OCI-LY7 (cell line): ENCODE data around the gene GALNT17. TPM values are rescaled to one million over a fixed set of nuclear protein-coding genes. Genes with fewer than 3 reads are reported as not detected.

Source experiments
- BruUV-seq: library from RNA; stranded (reverse); fragments of 400-500 nt; replicated peaks from 2 replicates; lab custom pipeline; 2021; lab: Mats Ljungman, UMichigan
- CTCF ChIA-PET: fragments of 300-600 bp; sonication (Branson Sonifier 250); formaldehyde crosslinking; loops from one replicate; lab custom pipeline; 2022; ENCODE audit warnings: antibody characterized with exemption; ENCODE audit not compliant: unreplicated experiment; lab: Charles Lee
- POLR2A ChIA-PET: fragments of 300-600 bp; sonication (Branson Sonifier 250); formaldehyde crosslinking; loops from one replicate; lab custom pipeline; 2022; ENCODE audit warnings: antibody characterized with exemption; lab: Charles Lee
- DNase-seq: peaks from one replicate; pipeline ENCODE4 v3.0.0-alpha.2; 2015; ENCODE audit warnings: low spot score
- H2AFZ ChIP-seq: fragments of 200-600 bp; sonication (generic), shearing (Covaris generic); 2 replicates; pipeline ENCODE4 v1.6.1; 2014; ENCODE audit warnings: mild to moderate bottlenecking, antibody characterized with exemption, low read length, moderate library complexity
- H3K27ac ChIP-seq: fragments of 200-600 bp; sonication (generic); 2 replicates; pipeline ENCODE4 v1.5.1; 2014; ENCODE audit warnings: mixed run types, low read depth, mild to moderate bottlenecking, moderate library complexity, low read length, inconsistent platforms; ENCODE audit not compliant: poor library complexity, severe bottlenecking
- H3K36me3 ChIP-seq: fragments of 200-600 bp; sonication (generic); 2 replicates; pipeline ENCODE4 v1.6.1; 2014; ENCODE audit warnings: mild to moderate bottlenecking, antibody characterized with exemption, low read length, moderate library complexity, mixed read lengths; ENCODE audit not compliant: insufficient read depth
- H3K4me1 ChIP-seq: fragments of 200-600 bp; sonication (generic); 2 replicates; pipeline ENCODE4 v1.5.1; 2014; ENCODE audit warnings: mild to moderate bottlenecking, low read length; ENCODE audit not compliant: insufficient read depth, poor library complexity, severe bottlenecking
- H3K4me2 ChIP-seq: fragments of 200-600 bp; sonication (generic); 2 replicates; pipeline ENCODE4 v1.6.1; 2014; ENCODE audit warnings: mild to moderate bottlenecking, low read length
- H3K4me3 ChIP-seq: fragments of 200-600 bp; sonication (generic); 2 replicates; pipeline ENCODE4 v1.5.1; 2014; ENCODE audit warnings: mild to moderate bottlenecking, low read depth, low read length; ENCODE audit not compliant: poor library complexity, severe bottlenecking
- H3K79me2 ChIP-seq: fragments of 200-600 bp; sonication (generic); 2 replicates; pipeline ENCODE4 v1.6.1; 2016; ENCODE audit warnings: low read depth, mild to moderate bottlenecking, low read length, moderate library complexity, mixed read lengths; ENCODE audit not compliant: insufficient read depth
- H3K9me2 ChIP-seq: fragments of 200-600 bp; sonication (generic); 2 replicates; pipeline ENCODE4 v1.6.1; 2016; ENCODE audit warnings: mild to moderate bottlenecking, low read length, mixed read lengths; ENCODE audit not compliant: insufficient read depth
- H3K9me3 ChIP-seq: fragments of 200-600 bp; sonication (generic); 2 replicates; pipeline ENCODE4 v1.6.1; 2014; ENCODE audit warnings: mild to moderate bottlenecking, mixed run types, low read length, mixed read lengths
- H4K20me1 ChIP-seq: fragments of 200-600 bp; sonication (generic); 2 replicates; pipeline ENCODE4 v1.6.1; 2014; ENCODE audit warnings: mild to moderate bottlenecking, antibody characterized with exemption, low read length, moderate library complexity, mixed read lengths; ENCODE audit not compliant: insufficient read depth
- EZH2phosphoT487 ChIP-seq: fragments of 200-600 bp; sonication (generic); IDR thresholded peaks from 2 replicates; pipeline ENCODE4 v1.6.1; 2018; ENCODE audit warnings: low read depth, borderline replicate concordance, mild to moderate bottlenecking, mixed run types, antibody characterized with exemption, low read length, moderate library complexity, mixed read lengths
- intact Hi-C: fragments of 100-400 bp; cut with micrococcal nuclease; formaldehyde crosslinking; loops from one replicate; pipeline ENCODE4 v1.10.0; 2022; ENCODE audit not compliant: unreplicated experiment
- total RNA-seq, 2 experiments: library from RNA; depleted of rRNA in 1 of 2; stranded (reverse); fragments of >200 nt in 1 of 2; shearing (Covaris generic) in 1 of 2; gene quantifications; 2 replicates each; pipeline ENCODE4 v1.2.3, GENCODE V29; 2014 to 2022
- TF ChIP-seq, protein P1 (sequence below): fragments of 200-600 bp; sonication (generic); conservative IDR thresholded peaks from 2 replicates; pipeline ENCODE4 v1.5.1; 2014; ENCODE audit warnings: mild to moderate bottlenecking, antibody characterized with exemption, low read length, moderate library complexity, mixed read lengths

Gene GALNT17
- total RNA-seq, 2 experiments from 2014 or later: not detected

DNA sequence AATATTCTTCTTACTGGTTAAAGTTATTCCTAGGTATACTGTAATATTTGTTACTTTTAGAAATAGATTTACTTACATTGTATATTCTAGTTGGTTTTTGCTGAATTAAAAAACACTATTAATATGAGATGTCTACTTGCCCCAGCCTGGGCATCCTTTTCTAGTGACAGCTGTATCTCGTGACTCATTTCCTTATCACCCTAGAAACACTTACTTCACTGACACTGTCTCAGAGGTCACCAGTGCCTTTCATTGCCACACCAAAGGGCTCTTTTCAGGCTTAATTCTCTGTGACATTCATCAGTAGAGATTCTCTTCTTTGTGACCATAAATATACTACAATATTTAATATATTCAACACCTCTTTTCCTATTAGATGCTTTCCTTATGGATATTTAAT lies 194.7 kb downstream of the GALNT17 start:
- ChIA-PET CTCF (no interaction called here), POLR2A (no interaction called here)
- no peak overlapping the region for H3K4me2 ChIP-seq
- H3K9me2 ChIP-seq: no peaks in the 10 kb centered on the region
- no peaks in the 10 kb centered on the region for H3K79me2 ChIP-seq
- intact Hi-C loops: no loop called here
- BruUV-seq: no TSS peak
- no peaks in the 10 kb centered on the region for H3K9me3 ChIP-seq
- no peaks in the 10 kb centered on the region for H3K4me1 ChIP-seq
- DNase-seq: no peak
- no peaks in the 10 kb centered on the region for H3K36me3 ChIP-seq
- H3K4me3 ChIP-seq: no peak overlapping the region
- no peak overlapping the region for H2AFZ ChIP-seq
- H4K20me1 ChIP-seq: no peaks in the 10 kb centered on the region
- TF ChIP-seq, protein P1, sequence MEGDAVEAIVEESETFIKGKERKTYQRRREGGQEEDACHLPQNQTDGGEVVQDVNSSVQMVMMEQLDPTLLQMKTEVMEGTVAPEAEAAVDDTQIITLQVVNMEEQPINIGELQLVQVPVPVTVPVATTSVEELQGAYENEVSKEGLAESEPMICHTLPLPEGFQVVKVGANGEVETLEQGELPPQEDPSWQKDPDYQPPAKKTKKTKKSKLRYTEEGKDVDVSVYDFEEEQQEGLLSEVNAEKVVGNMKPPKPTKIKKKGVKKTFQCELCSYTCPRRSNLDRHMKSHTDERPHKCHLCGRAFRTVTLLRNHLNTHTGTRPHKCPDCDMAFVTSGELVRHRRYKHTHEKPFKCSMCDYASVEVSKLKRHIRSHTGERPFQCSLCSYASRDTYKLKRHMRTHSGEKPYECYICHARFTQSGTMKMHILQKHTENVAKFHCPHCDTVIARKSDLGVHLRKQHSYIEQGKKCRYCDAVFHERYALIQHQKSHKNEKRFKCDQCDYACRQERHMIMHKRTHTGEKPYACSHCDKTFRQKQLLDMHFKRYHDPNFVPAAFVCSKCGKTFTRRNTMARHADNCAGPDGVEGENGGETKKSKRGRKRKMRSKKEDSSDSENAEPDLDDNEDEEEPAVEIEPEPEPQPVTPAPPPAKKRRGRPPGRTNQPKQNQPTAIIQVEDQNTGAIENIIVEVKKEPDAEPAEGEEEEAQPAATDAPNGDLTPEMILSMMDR: no peak
- TF ChIP-seq EZH2phosphoT487: no peak
- no peak overlapping the region for H3K27ac ChIP-seq

DNA sequence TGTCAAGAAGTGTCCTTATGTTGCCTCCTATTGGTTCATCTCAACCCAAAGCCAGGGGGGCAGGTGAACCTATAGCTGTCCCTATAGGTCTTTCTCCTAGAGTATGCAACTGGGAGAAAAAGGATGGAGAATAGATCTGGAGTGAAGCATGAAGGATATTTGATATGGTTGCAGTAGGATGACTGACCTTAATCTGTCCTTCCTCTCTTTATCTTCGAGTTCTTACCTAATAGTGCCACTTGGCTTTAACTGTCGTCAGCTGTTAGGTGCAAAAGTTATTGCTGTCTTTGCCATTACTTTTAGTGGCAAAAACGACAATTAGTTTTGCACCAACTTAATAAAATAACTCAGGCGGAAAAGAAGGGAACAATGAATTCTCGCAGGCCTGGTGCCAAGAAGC lies 196.0 kb downstream of the GALNT17 start:
- no peak overlapping the region for H3K4me3 ChIP-seq
- no peaks in the 10 kb centered on the region for H3K36me3 ChIP-seq
- CTCF ChIA-PET: no interaction called here
- intact Hi-C loops: no loop called here
- BruUV-seq: no TSS peak
- no peak overlapping the region for H3K4me2 ChIP-seq
- H3K9me3 ChIP-seq: no peaks in the 10 kb centered on the region
- no peak overlapping the region for H3K27ac ChIP-seq
- DNase-seq: no peak
- H3K4me1 ChIP-seq: no peaks in the 10 kb centered on the region
- no peak overlapping the region for H2AFZ ChIP-seq
- H3K79me2 ChIP-seq: no peaks in the 10 kb centered on the region
- TF ChIP-seq, protein P1: no peak
- no peaks in the 10 kb centered on the region for H4K20me1 ChIP-seq
- no peaks in the 10 kb centered on the region for H3K9me2 ChIP-seq
- POLR2A ChIA-PET: no interaction called here

DNA sequence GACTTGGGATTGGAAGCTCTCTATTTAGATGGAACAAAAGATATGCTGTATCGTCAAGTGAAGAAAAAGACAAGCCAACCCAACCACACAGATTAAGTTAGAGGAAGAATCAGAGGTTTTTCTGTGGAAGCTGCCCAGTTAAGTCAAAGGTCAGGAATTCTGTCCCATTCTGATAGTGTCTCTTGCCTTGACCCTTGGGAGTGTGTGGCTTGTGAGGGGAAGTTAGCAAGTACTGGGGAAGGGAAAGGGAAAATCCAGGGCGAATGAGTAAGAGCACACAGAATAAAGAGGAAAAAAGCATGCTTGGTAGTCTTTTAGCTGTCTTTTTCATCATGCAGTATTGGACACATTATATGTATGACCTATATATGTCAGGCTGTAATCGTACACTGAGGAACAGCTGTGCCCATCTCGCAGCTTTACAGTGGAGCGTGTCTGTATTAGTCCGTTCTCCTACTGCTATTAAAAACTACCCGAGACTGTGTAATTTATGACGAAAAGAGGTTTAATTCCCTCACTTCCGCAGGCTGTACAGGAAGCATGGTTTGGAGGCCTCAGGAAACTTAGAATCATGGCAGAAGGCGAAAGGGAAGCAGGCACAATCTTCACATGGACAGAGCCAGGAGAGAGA lies 197.2 kb downstream of the GALNT17 start:
- no TSS peak for BruUV-seq
- ChIA-PET POLR2A (no interaction called here), CTCF (no interaction called here)
- no peaks in the 10 kb centered on the region for H4K20me1 ChIP-seq
- TF ChIP-seq, protein P1: no peak
- no peak for TF ChIP-seq EZH2phosphoT487
- H3K27ac ChIP-seq: no peak overlapping the region
- no peak for DNase-seq
- no peaks in the 10 kb centered on the region for H3K36me3 ChIP-seq
- no peak overlapping the region for H3K4me3 ChIP-seq
- no peaks in the 10 kb centered on the region for H3K9me3 ChIP-seq
- H3K4me2 ChIP-seq: no peak overlapping the region
- intact Hi-C loops: no loop called here
- H3K79me2 ChIP-seq: no peaks in the 10 kb centered on the region
- H2AFZ ChIP-seq: no peak overlapping the region
- H3K9me2 ChIP-seq: no peaks in the 10 kb centered on the region
- no peaks in the 10 kb centered on the region for H3K4me1 ChIP-seq
